Activated naive CD8-positive, alpha-beta T cell treated with anti-CD3 and anti-CD28 coated beads, Interleukin-2, amount 50 U/mL, for 24 hours (primary cell): ENCODE data around the gene COL6A3.

ENCODE experiments used
- ATAC-seq: fragments of 150-1000 bp; cut with Tn5 transposase; one replicate; pipeline ENCODE4 v1.10.0; 2021
- DNase-seq: peaks from one replicate; pipeline ENCODE4 v3.0.0; 2021
- H3K27ac Mint-ChIP-seq: one replicate; pipeline ENCODE4 v1.8.0; 2021; ENCODE audit warnings: mild to moderate bottlenecking, mixed read lengths
- H3K27me3 Mint-ChIP-seq: one replicate; pipeline ENCODE4 v1.8.0; 2021; ENCODE audit warnings: mixed read lengths
- H3K36me3 Mint-ChIP-seq: one replicate; pipeline ENCODE4 v1.8.0; 2021; ENCODE audit warnings: low read depth, mixed read lengths
- H3K4me1 Mint-ChIP-seq: one replicate; pipeline ENCODE4 v1.8.0; 2021; ENCODE audit warnings: mixed read lengths
- H3K4me3 Mint-ChIP-seq: one replicate; pipeline ENCODE4 v1.8.0; 2021; ENCODE audit warnings: mild to moderate bottlenecking, moderate library complexity, mixed read lengths
- H3K9me3 Mint-ChIP-seq: one replicate; pipeline ENCODE4 v1.8.0; 2021; ENCODE audit warnings: mixed read lengths

COL6A3 gene

GRCh38 chr2:237345411-237345810 is 68.6 kb downstream of the COL6A3 start:
- no peak for ATAC-seq
- Mint-ChIP-seq H3K4me3 (no peak overlapping the region), H3K36me3 (peaks cover 2% of the 10 kb centered on the region), H3K4me1 (no peaks in the 10 kb centered on the region), H3K27me3 (no peaks in the 10 kb centered on the region), H3K9me3 (no peaks in the 10 kb centered on the region), H3K27ac (no peak overlapping the region)
- DNase-seq = no peak

- no peak for ATAC-seq
- no peaks in the 10 kb centered on the region for H3K4me1 Mint-ChIP-seq
- no peak for DNase-seq
- H3K4me3 Mint-ChIP-seq = no peak overlapping the region
- H3K27ac Mint-ChIP-seq = no peak overlapping the region
- no peaks in the 10 kb centered on the region for H3K27me3 Mint-ChIP-seq
- H3K36me3 Mint-ChIP-seq = peaks cover 5% of the 10 kb centered on the region
- H3K9me3 Mint-ChIP-seq = no peaks in the 10 kb centered on the region
Observed at GRCh38 chr2:237344942-237345341, 69.0 kb downstream of the COL6A3 start.

- ATAC-seq = no peak
- no peaks in the 10 kb centered on the region for H3K4me1 Mint-ChIP-seq
Observed at GRCh38 chr2:237343993-237344392, 70.0 kb downstream of the COL6A3 start.

GRCh38 chr2:237341872-237342271 is 72.1 kb downstream of the COL6A3 start:
- peaks cover 9% of the 10 kb centered on the region for H3K36me3 Mint-ChIP-seq
- no peak for ATAC-seq
- H3K9me3 Mint-ChIP-seq = no peaks in the 10 kb centered on the region
- no peak overlapping the region for H3K27ac Mint-ChIP-seq
- no peak overlapping the region for H3K4me3 Mint-ChIP-seq
- no peaks in the 10 kb centered on the region for H3K4me1 Mint-ChIP-seq
- DNase-seq = no peak
- H3K27me3 Mint-ChIP-seq = no peaks in the 10 kb centered on the region

More at GRCh38 chr2:237343993-237344392, 70.0 kb downstream of the COL6A3 start:
- H3K27ac Mint-ChIP-seq = no peak overlapping the region
- no peak overlapping the region for H3K4me3 Mint-ChIP-seq
- no peak for DNase-seq
- H3K9me3 Mint-ChIP-seq = no peaks in the 10 kb centered on the region
- peaks cover 5% of the 10 kb centered on the region for H3K36me3 Mint-ChIP-seq
- no peaks in the 10 kb centered on the region for H3K27me3 Mint-ChIP-seq

- H3K9me3 Mint-ChIP-seq = no peaks in the 10 kb centered on the region
- no peaks in the 10 kb centered on the region for H3K4me1 Mint-ChIP-seq
- peaks cover 13% of the 10 kb centered on the region for H3K36me3 Mint-ChIP-seq
- no peak overlapping the region for H3K27ac Mint-ChIP-seq
- no peaks in the 10 kb centered on the region for H3K27me3 Mint-ChIP-seq
- ATAC-seq (no peak), DNase-seq (no peak)
- H3K4me3 Mint-ChIP-seq = no peak overlapping the region
Observed at GRCh38 chr2:237337586-237337985, 76.4 kb downstream of the COL6A3 start.

- Mint-ChIP-seq H3K9me3 (no peaks in the 10 kb centered on the region), H3K27ac (no peak overlapping the region), H3K36me3 (peaks cover 11% of the 10 kb centered on the region), H3K27me3 (no peaks in the 10 kb centered on the region), H3K4me3 (no peak overlapping the region), H3K4me1 (no peaks in the 10 kb centered on the region)
- no peak for ATAC-seq
- no peak for DNase-seq
Observed at GRCh38 chr2:237336131-237336530, 77.8 kb downstream of the COL6A3 start.

- DNase-seq (no peak), ATAC-seq (no peak)
- Mint-ChIP-seq H3K4me3 (no peak overlapping the region), H3K9me3 (no peaks in the 10 kb centered on the region), H3K4me1 (no peaks in the 10 kb centered on the region), H3K27ac (no peak overlapping the region), H3K36me3 (peaks cover 8% of the 10 kb centered on the region), H3K27me3 (no peaks in the 10 kb centered on the region)
Observed at GRCh38 chr2:237333748-237334147, 80.2 kb downstream of the COL6A3 start.

- DNase-seq (no peak), ATAC-seq (no peak)
- H3K9me3 Mint-ChIP-seq = no peaks in the 10 kb centered on the region
- H3K27me3 Mint-ChIP-seq = no peaks in the 10 kb centered on the region
- no peak overlapping the region for H3K4me3 Mint-ChIP-seq
- no peak overlapping the region for H3K27ac Mint-ChIP-seq
- peaks cover 4% of the 10 kb centered on the region for H3K36me3 Mint-ChIP-seq
- H3K4me1 Mint-ChIP-seq = no peaks in the 10 kb centered on the region
Observed at GRCh38 chr2:237330541-237330940, 83.4 kb downstream of the COL6A3 start.

- Mint-ChIP-seq H3K9me3 (no peaks in the 10 kb centered on the region), H3K36me3 (no peaks in the 10 kb centered on the region), H3K27me3 (no peaks in the 10 kb centered on the region), H3K4me1 (no peaks in the 10 kb centered on the region), H3K4me3 (no peak overlapping the region), H3K27ac (no peak overlapping the region)
- ATAC-seq = no peak
- no peak for DNase-seq
Observed at GRCh38 chr2:237327175-237327950, 86.6 kb downstream of the COL6A3 start.

- no peak for ATAC-seq
- H3K9me3 Mint-ChIP-seq = no peaks in the 10 kb centered on the region
- no peaks in the 10 kb centered on the region for H3K27me3 Mint-ChIP-seq
- no peaks in the 10 kb centered on the region for H3K36me3 Mint-ChIP-seq
- DNase-seq = no peak
- H3K4me1 Mint-ChIP-seq = no peaks in the 10 kb centered on the region
- H3K4me3 Mint-ChIP-seq = no peak overlapping the region
- no peak overlapping the region for H3K27ac Mint-ChIP-seq
Observed at GRCh38 chr2:237326266-237327171, 87.4 kb downstream of the COL6A3 start.

- Mint-ChIP-seq H3K27me3 (no peaks in the 10 kb centered on the region), H3K4me1 (no peaks in the 10 kb centered on the region), H3K9me3 (no peaks in the 10 kb centered on the region), H3K36me3 (no peaks in the 10 kb centered on the region), H3K27ac (no peak overlapping the region), H3K4me3 (no peak overlapping the region)
- ATAC-seq (no peak), DNase-seq (no peak)
Observed at GRCh38 chr2:237324837-237325236, 89.1 kb downstream of the COL6A3 start.

- Mint-ChIP-seq H3K27me3 (no peaks in the 10 kb centered on the region), H3K4me3 (no peak overlapping the region), H3K27ac (no peak overlapping the region), H3K36me3 (no peaks in the 10 kb centered on the region), H3K4me1 (no peaks in the 10 kb centered on the region), H3K9me3 (no peaks in the 10 kb centered on the region)
- ATAC-seq = no peak
- DNase-seq = no peak
Observed at GRCh38 chr2:237324405-237324831, 89.5 kb downstream of the COL6A3 start.

- Mint-ChIP-seq H3K9me3 (no peaks in the 10 kb centered on the region), H3K27me3 (no peaks in the 10 kb centered on the region), H3K27ac (no peak overlapping the region), H3K36me3 (no peaks in the 10 kb centered on the region), H3K4me1 (no peaks in the 10 kb centered on the region), H3K4me3 (no peak overlapping the region)
- DNase-seq = no peak
- ATAC-seq = no peak
Observed at GRCh38 chr2:237323656-237324055, 90.3 kb downstream of the COL6A3 start.

GRCh38 chr2:237322564-237322963 is 91.4 kb downstream of the COL6A3 start:
- no peaks in the 10 kb centered on the region for H3K4me1 Mint-ChIP-seq
- no peak overlapping the region for H3K27ac Mint-ChIP-seq
- DNase-seq (peak; percentile 15), ATAC-seq (peak; percentile 59)
- H3K9me3 Mint-ChIP-seq = no peaks in the 10 kb centered on the region
- H3K27me3 Mint-ChIP-seq = peaks cover under 1% of the 10 kb centered on the region
- H3K36me3 Mint-ChIP-seq = no peaks in the 10 kb centered on the region
- H3K4me3 Mint-ChIP-seq = no peak overlapping the region

- H3K4me1 Mint-ChIP-seq = no peaks in the 10 kb centered on the region
- no peak overlapping the region for H3K4me3 Mint-ChIP-seq
- H3K27me3 Mint-ChIP-seq = peaks cover 7% of the 10 kb centered on the region
- H3K36me3 Mint-ChIP-seq = no peaks in the 10 kb centered on the region
- no peak overlapping the region for H3K27ac Mint-ChIP-seq
- ATAC-seq = no peak
- H3K9me3 Mint-ChIP-seq = no peaks in the 10 kb centered on the region
- DNase-seq = no peak
Observed at GRCh38 chr2:237321746-237322145, 92.2 kb downstream of the COL6A3 start.
